Endothelial cell (in vitro differentiated cells): Measurements from ENCODE around the gene BIRC6. TPM values are rescaled to one million over a fixed set of nuclear protein-coding genes. Genes with fewer than 3 reads are reported as not detected.
"Not testable (repeated sequence)": the region's sequence is repeated elsewhere in the genome, so short reads cannot be mapped to it uniquely, and the experiment has no call there.

Experiments used
- DNase-seq: peaks from one replicate; pipeline ENCODE4 v3.0.0; 2021; ENCODE audit warnings: low spot score
- H3K27ac Mint-ChIP-seq: one replicate; pipeline ENCODE4 v1.8.0; 2021; ENCODE audit warnings: mixed read lengths, inconsistent platforms; ENCODE audit not compliant: unreplicated experiment
- H3K27me3 Mint-ChIP-seq: one replicate; pipeline ENCODE4 v1.8.0; 2021; ENCODE audit warnings: mild to moderate bottlenecking, moderate library complexity, mixed read lengths, inconsistent platforms; ENCODE audit not compliant: unreplicated experiment
- H3K36me3 Mint-ChIP-seq: one replicate; pipeline ENCODE4 v1.8.0; 2021; ENCODE audit warnings: mild to moderate bottlenecking, low read depth, mixed read lengths, inconsistent platforms; ENCODE audit not compliant: unreplicated experiment
- H3K4me1 Mint-ChIP-seq: one replicate; pipeline ENCODE4 v1.8.0; 2021; ENCODE audit warnings: mild to moderate bottlenecking, mixed read lengths, inconsistent platforms; ENCODE audit not compliant: unreplicated experiment
- H3K4me3 Mint-ChIP-seq: one replicate; pipeline ENCODE4 v1.8.0; 2021; ENCODE audit warnings: mild to moderate bottlenecking, mixed read lengths, inconsistent platforms; ENCODE audit not compliant: unreplicated experiment
- H3K9me3 Mint-ChIP-seq: one replicate; pipeline ENCODE4 v1.8.0; 2021; ENCODE audit warnings: mixed read lengths, inconsistent platforms; ENCODE audit not compliant: unreplicated experiment
- total RNA-seq: library from RNA; stranded (reverse); fragmentation: NEBNext Ultra II Directional; extraction: Animal tissue kit (Norgen Biotek cat#: 25700); gene quantifications from one replicate; pipeline ENCODE4 v1.2.1, GENCODE V29; 2021; ENCODE audit not compliant: unreplicated experiment
- TF ChIP-seq, protein P1 (sequence below): fragments of 200-600 bp; sonication (generic); IDR thresholded peaks from one replicate; pipeline ENCODE4 v1.5.0; 2021; ENCODE audit warnings: antibody characterized with exemption; ENCODE audit not compliant: unreplicated experiment

BIRC6 gene
- total RNA-seq, 1 donor from 2014 or later: 125 TPM

GRCh38 chr2:32369222-32369621 lies 12.4 kb downstream of the BIRC6 start:
- TF ChIP-seq, protein P1, sequence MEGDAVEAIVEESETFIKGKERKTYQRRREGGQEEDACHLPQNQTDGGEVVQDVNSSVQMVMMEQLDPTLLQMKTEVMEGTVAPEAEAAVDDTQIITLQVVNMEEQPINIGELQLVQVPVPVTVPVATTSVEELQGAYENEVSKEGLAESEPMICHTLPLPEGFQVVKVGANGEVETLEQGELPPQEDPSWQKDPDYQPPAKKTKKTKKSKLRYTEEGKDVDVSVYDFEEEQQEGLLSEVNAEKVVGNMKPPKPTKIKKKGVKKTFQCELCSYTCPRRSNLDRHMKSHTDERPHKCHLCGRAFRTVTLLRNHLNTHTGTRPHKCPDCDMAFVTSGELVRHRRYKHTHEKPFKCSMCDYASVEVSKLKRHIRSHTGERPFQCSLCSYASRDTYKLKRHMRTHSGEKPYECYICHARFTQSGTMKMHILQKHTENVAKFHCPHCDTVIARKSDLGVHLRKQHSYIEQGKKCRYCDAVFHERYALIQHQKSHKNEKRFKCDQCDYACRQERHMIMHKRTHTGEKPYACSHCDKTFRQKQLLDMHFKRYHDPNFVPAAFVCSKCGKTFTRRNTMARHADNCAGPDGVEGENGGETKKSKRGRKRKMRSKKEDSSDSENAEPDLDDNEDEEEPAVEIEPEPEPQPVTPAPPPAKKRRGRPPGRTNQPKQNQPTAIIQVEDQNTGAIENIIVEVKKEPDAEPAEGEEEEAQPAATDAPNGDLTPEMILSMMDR: no peak
- DNase-seq: no peak
- Mint-ChIP-seq H3K4me1 (peaks cover 5% of the 10 kb centered on the region), H3K9me3 (no peaks in the 10 kb centered on the region), H3K27me3 (no peaks in the 10 kb centered on the region), H3K4me3 (no peak overlapping the region), H3K27ac (no peak overlapping the region), H3K36me3 (peaks cover 8% of the 10 kb centered on the region)

DNA sequence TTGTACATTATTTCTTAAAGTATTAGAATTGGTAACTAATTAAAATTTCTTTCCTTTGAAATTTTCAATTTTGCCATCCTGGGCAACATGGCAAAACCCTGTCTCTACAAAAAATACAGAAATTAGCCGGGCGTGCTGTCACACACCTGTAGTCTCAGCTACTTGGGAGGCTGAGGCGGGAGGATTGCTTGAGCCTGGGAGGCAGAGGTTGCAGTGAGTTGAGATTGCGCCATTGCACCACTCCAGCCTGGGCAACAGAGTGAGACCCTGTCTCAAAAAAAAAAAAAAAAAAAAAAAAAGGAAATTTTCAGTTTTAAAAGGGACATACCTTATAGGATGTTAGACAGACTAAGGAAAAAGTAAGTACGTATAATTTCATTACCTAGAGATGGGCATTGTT lies 14.1 kb downstream of the BIRC6 start:
- H3K27me3 Mint-ChIP-seq, H3K9me3 Mint-ChIP-seq, H3K27ac Mint-ChIP-seq, H3K4me3 Mint-ChIP-seq, DNase-seq: not testable (repeated sequence)
- H3K4me1 Mint-ChIP-seq: peaks cover 12% of the 10 kb centered on the region
- H3K36me3 Mint-ChIP-seq: peaks cover 13% of the 10 kb centered on the region

DNA sequence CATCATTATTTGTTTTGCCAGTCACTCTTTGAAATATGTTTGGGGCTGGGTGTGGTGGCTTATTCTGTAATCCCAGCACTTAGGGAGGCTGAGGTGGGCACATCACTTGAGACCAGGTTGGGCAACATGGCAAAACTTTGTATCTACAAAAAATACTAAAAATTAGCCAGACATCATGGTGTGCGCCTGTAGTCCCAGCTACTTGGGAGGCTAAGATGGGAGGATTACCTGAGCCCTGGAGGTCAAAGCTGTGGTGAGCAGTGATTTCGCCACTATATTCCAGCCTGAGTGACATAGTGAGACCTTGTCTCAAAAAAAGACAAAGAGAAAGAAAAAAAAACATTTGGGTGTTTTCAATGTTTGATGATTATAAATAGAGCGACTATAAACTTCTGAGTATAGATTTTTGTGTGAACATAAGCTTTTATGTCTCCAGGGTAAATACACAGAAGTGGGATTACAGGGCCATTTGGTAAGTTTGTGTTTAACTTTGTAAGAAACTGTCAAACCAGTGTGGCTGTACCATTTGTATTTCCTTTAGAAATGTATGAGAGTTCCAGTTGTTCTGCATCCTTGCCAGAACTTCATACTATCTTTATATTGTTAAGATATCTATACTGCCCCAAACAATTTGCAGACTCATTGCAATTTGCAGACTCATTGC lies 15.8 kb downstream of the BIRC6 start:
- no peak overlapping the region for H3K27ac Mint-ChIP-seq
- TF ChIP-seq, protein P1: no peak
- H3K36me3 Mint-ChIP-seq: peaks cover 13% of the 10 kb centered on the region
- no peak overlapping the region for H3K4me3 Mint-ChIP-seq
- H3K27me3 Mint-ChIP-seq: no peaks in the 10 kb centered on the region
- no peaks in the 10 kb centered on the region for H3K9me3 Mint-ChIP-seq
- H3K4me1 Mint-ChIP-seq: peaks cover 12% of the 10 kb centered on the region
- no peak for DNase-seq

GRCh38 chr2:32375228-32375892 lies 18.5 kb downstream of the BIRC6 start:
- Mint-ChIP-seq H3K36me3 (peaks cover 13% of the 10 kb centered on the region), H3K4me1 (peaks cover 25% of the 10 kb centered on the region), H3K9me3 (no peaks in the 10 kb centered on the region), H3K27me3 (peaks cover 1% of the 10 kb centered on the region), H3K4me3 (no peak overlapping the region), H3K27ac (peak overlapping the region; percentile 87)
- TF ChIP-seq, protein P1: no peak
- DNase-seq: no peak

DNA sequence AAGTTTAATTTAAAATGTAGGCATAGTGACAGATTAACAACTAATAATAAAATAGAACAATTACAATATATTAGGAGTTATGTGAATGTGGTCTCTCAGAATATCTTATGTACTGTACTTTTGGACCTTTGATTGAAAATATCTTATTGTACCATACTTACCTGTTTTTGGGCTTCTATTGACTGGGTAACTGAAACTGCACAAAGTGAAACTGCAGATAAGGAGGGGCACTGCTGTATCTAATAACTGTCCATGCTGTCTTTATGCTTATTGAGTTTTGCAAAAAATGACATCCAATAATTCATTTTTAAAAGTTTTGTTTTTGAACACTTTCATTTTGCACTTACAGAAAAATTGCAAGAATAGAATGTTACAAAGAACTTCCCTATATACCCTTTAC lies 19.9 kb downstream of the BIRC6 start:
- Mint-ChIP-seq H3K36me3 (peaks cover 16% of the 10 kb centered on the region), H3K27me3 (peaks cover 1% of the 10 kb centered on the region), H3K9me3 (no peaks in the 10 kb centered on the region), H3K4me1 (peaks cover 28% of the 10 kb centered on the region), H3K27ac (no peak overlapping the region), H3K4me3 (no peak overlapping the region)
- no peak for DNase-seq
- TF ChIP-seq, protein P1: no peak
